HUDEP-2 (cell line): ENCODE results near the gene C14orf93.

Source experiments
- DNase-seq, 76 experiments: peaks; one replicate each; lab custom pipeline; 2025; ENCODE audit not compliant: unreplicated experiment in 76 of 76; lab: John Stamatoyannopoulos, UW

The C14orf93 gene, protein sequence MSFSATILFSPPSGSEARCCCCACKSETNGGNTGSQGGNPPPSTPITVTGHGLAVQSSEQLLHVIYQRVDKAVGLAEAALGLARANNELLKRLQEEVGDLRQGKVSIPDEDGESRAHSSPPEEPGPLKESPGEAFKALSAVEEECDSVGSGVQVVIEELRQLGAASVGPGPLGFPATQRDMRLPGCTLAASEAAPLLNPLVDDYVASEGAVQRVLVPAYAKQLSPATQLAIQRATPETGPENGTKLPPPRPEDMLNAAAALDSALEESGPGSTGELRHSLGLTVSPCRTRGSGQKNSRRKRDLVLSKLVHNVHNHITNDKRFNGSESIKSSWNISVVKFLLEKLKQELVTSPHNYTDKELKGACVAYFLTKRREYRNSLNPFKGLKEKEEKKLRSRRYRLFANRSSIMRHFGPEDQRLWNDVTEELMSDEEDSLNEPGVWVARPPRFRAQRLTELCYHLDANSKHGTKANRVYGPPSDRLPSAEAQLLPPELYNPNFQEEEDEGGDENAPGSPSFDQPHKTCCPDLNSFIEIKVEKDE

DNA sequence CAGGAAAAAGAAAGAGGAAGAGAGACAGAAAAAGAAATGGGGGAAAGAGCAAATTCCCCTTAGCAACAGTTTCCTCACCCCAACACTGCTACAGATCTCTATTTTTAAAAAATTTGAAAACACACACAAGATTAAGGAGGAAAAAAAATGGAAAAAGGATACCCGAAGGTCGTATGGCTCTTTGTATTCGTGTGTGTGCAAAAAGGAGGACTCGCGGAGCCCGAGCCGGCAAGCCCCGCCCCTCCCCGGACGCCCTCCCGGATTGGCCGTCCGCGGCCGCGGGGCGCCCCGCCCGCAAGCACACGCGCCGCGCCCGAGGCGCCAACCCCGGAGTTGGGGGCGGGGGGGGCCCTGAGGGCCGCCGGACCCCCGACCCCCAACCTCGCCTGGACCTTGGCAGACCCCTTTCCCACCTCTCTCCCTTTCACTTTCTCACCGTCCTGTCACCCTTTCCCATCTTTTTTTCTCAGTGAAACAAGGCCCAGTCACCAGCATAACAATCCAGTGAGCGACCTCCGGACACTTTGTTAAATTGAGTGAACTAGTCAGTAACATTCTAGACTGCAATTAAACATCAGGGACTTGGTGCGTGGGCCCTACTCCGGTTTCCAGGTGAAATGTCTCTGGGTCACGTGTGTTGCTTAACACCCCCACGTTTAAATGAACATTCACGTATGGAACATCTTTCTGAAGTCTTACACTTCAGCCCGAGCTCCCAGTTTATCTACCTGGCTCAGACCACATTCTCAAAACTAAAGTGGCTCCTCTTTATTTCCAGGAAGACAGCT lies at the start of gene C14orf93:
Gene C14orf93 (minus strand): TSS at position 205 of the 788 bp plus-strand sequence. CDS start 11,120 bp downstream, outside the sequence.
- peak in 71 of 76 experiments; percentile 16 to 83 (median 65) for DNase-seq

DNA sequence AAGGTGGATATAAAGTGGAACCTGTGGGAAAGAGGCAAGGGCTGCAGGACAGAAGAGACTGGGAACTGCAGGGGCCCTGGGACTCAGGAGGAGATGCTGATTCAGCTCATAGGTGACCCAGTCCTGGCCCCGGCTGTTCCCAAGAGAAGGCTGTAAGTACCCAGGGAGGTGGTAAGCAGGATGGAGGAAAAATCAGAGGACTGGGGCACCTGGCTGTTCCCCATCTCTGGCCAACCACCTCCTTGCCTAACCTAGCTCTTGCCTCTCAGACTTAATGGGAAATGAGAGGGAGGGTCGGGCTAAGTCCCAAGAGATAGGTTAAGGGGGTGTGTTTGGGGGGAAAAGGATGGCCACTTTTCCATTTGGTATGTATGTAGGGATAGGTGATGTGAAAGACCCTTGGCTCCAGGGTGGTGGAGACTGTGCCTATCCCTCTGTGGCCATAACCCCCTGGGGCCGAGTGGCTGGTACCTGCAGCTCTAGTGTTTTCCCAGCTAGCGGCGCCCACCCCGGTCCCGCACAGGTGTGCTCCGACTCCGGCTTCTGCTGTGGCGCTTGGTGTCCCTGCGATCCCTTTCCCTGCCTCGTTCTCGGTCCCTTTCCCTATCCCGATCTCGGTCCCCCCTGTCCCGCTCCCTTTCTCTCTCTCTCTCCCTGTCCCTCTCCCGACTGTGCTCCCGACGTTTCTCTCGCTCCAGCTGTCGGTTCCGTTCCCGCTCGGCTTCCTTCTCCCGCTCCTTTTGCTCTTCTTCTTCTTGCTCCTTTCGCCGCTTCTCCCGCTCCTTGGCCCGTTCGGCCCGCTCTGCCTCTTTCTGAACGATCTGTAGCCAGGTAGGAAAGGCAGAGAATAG lies 48.9 kb upstream of the C14orf93 start:
- DNase-seq, result no peak

GRCh38 chr14:23057757-23058653 lies 48.1 kb upstream of the C14orf93 start:
- no peak for DNase-seq

GRCh38 chr14:23056956-23057756 lies 47.2 kb upstream of the C14orf93 start, which contains the start of gene CDH24:
CDH24 (minus strand) TSS chr14:23057520; CDS start chr14:23055733, 1,787 bp downstream.
- DNase-seq, result no peak

- no peak for DNase-seq
These were observed 46.4 kb upstream of the C14orf93 start for GRCh38 chr14:23056145-23056955.

DNA sequence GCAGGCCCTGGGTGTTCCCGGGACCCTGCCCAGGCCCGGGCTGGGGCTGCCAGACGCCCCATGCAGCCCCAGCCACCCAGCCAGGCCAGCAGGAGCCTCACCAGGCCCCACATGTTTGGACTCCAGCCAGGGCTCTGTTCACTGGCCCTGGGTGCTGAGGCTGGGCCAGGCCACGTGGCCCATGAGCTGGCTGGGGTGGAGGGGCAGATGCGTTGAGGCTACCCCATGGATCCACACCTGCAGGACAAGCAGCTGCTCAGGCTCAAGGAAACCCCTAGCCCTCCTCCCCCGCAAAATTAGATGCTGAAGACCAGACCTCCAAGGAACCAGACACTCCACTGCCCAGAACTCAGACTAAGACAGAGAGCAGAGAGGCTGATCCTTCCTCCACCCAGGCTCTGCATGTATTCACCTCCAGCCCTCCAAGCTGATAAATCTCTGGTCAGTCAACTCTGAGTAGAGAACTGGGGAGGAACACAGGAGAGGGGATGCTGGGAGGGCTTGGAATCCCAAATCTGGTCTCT lies 45.7 kb upstream of the C14orf93 start:
- no peak for DNase-seq

DNA sequence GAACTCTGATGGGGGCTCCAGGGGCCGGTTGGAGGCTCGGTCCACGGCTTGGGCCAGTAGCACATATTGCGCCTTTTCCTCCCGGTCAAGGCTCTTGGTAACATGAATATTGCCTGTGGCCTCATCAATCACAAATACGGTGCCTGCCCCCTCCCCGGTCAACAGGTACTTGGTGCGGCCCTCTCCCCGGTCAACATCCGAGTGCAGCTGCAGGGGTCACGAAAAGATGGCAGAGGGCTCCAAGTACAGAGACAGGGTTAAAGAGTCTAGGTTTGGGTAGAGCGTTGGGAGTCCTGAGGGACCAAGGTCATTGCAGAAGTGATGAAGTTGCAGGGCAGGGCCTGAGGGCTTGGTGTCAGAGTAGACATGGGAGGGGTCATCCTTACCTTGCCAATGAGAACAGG lies 45.2 kb upstream of the C14orf93 start:
- DNase-seq, result no peak

- DNase-seq, result no peak
These were observed 44.3 kb upstream of the C14orf93 start for GRCh38 chr14:23054000-23054811.

- no peak for DNase-seq
These were observed 43.5 kb upstream of the C14orf93 start for GRCh38 chr14:23053426-23053825.

DNA sequence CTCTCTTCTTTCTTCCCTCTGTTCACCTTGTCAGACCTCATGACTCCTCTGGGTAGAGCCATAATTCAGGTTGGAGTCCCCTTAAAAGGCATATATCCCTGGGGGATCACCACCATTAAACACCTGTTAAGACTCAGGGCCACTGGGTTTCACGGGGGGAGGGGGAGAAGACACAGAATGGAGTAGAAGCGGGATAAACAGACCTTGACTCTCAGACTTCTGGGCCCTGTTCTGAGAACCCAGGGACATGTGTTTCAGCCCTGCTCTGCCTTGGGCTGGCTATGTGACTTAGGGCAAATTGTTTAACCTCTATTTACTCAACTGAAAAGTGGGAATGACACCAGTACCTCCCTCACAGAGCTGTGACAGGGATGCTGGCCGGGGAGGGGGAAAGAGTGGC lies 42.7 kb upstream of the C14orf93 start:
- no peak for DNase-seq

- no peak for DNase-seq
These were observed 42.3 kb upstream of the C14orf93 start for GRCh38 chr14:23052182-23052623.

DNA sequence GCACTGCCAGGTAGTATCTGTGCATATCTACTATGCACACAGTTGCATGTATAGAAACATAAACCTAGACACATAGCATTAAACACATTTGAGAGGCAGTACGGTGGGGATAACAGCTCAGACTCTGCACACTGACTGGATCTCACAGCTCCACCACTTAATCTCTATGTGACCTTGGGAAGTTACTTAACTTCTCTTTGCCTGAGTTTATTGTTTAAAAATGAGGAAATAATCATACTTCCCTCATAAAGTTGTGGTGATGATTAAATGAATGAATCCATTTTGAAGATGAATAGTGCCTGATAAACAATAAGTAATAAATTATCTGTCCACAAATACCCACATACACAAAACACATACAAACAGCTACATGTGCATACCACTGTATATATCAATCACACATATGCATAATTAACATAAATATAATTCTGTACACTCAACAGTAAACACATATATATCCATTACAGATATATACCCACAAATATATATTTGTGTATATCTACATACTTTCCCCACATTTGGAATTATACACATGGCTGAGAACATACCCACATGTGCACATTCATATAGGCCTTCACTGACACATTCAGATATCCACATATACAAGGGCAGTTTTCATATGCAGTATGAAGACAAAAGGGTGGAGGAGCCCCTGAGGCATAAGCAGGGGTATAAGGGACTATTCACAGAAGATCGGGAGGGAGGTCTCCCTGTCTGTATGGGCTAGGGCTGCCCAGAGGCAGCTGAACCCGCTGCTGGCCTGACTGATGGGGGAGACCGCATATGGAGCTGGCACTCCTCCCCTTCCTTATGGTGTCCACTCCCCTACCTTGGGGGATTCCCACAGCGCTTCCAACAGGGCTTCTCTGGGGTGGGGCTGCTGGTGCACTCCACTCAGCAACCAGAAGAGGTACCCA lies 41.5 kb upstream of the C14orf93 start:
- no peak for DNase-seq

GRCh38 chr14:23049011-23049410 lies 39.1 kb upstream of the C14orf93 start:
- DNase-seq, result no peak

DNA sequence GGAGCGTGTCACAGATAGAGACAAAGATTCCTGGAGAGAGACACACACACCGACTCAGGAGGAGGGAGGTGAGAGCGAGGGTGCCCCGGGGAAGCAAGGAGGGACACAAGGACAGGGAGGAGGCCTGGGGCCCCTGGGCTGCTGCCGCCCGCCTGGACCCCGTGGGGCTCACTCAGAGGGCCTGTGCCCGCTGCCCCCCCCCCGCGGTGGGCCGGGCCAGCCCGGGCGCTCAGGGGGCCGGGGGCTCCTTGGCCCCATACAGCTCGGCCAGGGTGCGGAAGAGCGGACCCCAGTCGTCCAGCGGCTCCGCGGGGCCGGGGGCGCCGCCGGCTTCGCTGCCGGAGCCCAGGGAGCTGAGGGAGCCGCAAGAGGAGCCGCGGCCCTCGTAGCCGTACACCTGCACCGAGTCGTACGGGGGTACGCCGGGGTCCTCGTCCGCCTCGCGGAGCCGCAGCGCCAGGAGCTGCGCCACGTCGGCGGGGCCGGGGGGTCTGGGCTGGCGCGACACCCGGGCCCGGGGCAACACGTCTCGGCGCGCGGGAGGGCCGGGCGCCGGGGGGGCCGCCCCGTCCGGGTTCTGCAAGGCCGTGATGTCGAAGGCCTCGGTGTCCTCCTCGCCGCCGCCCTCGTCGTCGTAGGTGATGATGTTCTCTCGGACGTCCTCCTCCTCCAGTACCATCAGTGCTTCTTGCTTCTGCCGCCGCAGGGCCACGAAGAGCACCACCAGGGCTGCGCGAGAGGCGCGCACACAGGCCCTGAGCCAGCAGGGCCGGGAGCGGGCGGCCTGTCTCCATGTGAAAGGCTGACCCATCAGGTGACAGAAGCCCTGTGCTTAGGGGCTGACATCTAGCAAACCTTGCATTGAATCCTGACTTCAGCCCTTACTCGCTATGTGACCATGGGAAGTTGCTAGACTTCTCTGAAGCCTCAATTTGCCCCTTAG lies 38.1 kb upstream of the C14orf93 start:
- DNase-seq, result no peak
